HG02571 (cell line): ENCODE results near the gene OPN1SW.

Source experiments
- ATAC-seq: cut with Tn5 transposase; IDR thresholded peaks from one replicate; pipeline ENCODE4 v1.9.1; 2021; ENCODE audit warnings: mild to moderate bottlenecking, moderate library complexity; ENCODE audit not compliant: unreplicated experiment

OPN1SW gene

GRCh38 chr7:128794020-128794419, 18.4 kb upstream of the OPN1SW start:
- ATAC-seq: no peak

DNA sequence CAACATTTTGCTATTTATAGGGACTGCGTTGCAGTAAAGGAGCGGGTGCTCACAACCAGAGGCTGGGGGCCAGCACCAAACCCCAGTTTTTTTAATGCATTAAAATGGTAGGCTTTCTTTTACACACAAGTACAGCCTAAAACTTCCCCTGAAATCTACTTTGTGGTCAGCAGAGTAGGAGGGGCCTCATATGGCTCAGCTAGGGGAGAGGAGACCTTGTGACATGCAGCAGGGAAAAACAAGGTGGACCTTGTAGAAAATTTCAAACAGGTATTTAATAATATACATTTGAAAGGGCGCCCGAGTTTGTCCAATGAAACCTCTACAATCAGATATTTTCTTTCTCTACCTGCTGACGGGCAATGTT, 17.6 kb upstream of the OPN1SW start:
- no peak for ATAC-seq

- no peak for ATAC-seq
Observed at GRCh38 chr7:128792471-128793180, 17.0 kb upstream of the OPN1SW start.

DNA sequence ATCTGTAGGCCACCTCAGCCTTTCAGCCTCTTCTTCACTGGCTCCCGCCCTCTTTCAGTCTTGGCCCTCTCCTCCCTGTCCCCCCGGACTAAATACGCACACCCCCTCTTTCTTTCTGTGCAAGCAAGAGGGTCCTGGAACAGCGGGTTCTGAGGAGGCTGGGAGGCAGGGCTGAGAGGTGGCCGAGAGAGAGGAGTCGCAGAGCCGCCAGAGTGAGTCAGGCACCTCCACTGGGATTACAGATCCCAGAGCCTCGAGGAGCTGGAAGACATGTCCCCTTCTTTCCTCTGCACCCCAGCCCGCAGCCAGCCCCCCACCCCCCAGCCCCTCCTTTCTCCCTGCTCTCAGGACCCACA, 16.4 kb upstream of the OPN1SW start:
- ATAC-seq: no peak

DNA sequence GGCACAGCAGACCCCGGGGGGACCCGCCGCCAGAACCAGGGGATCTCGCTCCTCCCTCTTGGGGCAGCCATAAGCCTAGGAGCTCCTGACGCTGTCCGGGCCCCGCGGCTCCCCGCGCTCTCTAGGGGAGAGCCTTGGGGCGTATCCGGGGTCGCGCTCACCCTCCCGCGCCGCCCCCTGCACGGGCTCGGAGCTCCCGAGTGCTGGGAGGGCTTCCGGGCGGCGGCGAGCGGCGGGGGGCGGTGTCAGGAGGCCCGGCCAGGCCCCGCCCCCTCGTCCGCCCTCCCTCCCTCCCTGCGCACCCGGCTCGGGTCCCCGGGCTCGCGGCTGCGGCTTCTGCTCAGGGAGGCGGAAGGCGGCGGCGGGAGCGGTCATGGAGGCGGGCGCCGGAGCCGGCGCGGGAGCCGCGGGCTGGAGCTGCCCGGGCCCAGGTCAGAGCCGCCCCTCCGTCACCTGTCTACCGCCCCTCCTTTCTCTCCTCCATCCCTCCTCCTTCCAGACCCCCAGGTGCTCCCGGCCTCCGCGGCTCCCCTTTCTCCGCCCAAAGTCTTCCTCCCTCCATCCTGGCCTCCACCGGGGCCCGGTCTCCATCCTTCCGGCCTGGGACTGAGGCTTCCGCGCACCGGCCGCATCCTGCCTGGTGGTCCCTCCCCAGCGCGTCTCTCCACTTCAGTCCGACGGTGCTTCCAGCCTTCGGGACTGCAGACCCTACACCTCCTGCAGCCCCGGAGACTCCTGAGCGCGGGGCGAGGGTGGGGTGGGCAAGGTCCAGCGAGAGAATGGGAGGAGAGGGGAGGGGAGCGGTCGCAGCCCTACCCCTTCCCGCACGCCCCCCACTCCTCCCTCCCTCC, 15.8 kb upstream of the OPN1SW start, which contains the start of gene CCDC136:
CCDC136 (plus strand) TSS at position 848 of the 851 bp plus-strand sequence. CDS start 444 bp downstream, outside the sequence.
- ATAC-seq: peak; percentile 72

GRCh38 chr7:128790315-128791041, 14.9 kb upstream of the OPN1SW start:
- ATAC-seq: no peak

DNA sequence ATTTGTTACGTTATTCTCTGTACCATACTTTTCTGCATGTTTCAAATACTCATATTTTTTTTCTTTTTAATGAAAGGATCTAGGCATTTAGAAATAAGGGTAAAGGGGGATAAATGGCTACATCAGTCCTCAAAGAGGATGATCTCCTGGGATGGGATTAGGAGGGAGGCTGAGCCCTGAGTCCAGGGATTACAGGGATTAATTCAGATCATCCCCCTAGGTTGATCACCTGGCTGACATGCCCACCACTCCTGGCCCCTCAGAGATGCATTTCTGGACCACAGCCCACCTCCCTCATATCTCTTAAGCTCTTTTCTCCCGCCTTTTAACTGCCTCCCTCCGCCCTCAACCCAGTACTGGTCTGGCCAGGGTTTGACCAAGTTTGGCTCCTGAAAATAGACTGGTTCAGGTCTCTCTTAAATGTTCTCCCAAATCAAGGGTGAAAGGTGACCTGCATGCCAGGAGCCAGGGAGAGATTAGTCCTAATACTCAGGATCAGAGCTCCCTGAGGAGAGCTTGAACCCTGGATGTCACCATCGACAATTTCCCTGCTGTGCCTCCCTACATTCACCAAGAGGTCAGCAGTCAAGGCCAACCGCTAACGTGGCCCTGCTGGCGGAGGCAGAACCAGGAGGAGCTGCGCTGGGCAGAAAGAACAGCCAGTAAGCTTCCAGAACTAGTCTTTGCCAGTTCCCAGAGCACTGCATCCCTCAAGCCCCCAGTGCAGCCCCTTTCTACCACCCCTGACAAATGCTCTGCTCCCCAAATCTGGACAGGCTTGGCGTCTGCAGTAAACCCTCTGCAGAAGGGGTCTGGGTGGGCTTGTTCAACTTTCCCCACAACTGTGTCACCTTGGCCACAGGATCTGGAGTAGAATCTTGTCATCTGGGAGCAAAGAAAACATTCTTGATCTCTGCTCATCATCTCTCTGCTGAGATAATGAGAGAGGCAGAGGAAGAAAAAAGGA, 13.1 kb upstream of the OPN1SW start:
- ATAC-seq: no peak

DNA sequence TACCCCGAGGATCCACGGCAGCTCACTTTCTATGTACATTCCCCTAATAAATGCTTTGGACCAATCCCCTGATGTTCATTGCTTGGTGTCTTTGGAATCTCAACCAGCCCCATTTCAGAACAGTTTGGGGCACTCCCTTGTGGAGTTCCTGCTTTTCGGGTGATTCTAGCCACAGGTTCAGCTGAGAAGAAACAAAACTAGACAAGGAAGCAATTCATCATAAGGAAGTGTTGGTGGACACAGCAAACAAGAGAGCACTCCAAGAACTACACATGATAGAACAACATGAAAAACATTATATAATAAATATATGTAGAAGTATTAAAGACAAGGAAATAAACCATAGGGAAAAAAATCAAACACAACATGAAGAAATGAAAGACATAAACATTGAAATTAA, 10.1 kb upstream of the OPN1SW start:
- ATAC-seq: no peak

- ATAC-seq: no peak
Observed at GRCh38 chr7:128783143-128783861, 7.7 kb upstream of the OPN1SW start.

GRCh38 chr7:128781851-128782250, 6.3 kb upstream of the OPN1SW start:
- no peak for ATAC-seq

- ATAC-seq: no peak
Observed at GRCh38 chr7:128781126-128781525, 5.5 kb upstream of the OPN1SW start.

GRCh38 chr7:128778946-128779345, 3.4 kb upstream of the OPN1SW start:
- no peak for ATAC-seq

- no peak for ATAC-seq
Observed at GRCh38 chr7:128777156-128778123, 1.8 kb upstream of the OPN1SW start.

DNA sequence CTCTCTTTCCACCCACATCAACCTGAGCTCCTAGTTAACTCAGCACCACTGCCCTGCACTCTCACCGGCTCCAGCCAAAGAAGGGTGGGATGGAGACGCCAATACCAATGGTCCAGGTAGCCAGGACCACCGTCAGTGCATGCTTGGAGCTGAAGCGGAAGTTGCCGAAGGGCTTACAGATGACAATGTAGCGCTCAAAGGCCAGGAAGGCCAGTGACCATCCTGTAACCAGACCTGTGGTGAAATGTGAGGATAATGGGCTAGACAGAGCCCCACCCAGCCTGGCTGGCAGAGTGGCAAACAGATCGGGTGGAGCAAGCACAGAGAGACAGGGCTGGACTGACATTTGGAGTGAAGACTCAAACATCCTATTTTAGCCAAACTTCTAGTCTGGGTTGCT, 673 bp downstream of the OPN1SW start:
- no peak for ATAC-seq

DNA sequence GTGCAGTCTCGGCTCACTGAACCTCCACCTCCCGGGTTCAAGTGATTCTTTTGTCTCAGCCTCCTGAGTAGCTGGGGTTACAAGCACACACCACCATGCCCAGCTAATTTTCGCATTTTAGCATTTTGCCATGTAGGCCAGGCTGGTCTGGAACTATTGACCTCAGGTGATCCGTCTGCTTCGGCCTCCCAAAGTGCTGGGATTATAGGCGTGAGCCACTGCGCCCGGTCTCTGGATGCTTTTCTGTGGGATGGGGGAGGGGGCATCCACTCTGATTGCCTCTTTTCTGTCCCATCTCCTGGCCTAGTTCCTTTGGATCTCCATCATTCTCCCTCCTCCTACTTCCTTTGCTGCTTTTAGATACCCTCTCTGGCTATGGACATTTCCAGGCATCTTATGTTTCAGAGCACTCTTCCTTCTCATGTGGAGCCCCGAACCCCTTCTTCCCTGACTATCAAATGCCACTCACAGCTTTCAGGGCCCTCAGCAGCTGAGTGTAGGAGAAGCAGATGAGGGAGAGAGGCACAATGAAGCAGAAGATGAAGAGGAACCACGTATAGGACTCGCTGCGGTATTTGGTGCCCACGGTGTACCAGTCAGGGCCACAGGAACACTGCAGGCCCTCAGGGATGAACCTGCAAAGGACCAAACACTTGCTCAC, 1.4 kb downstream of the OPN1SW start:
- no peak for ATAC-seq

GRCh38 chr7:128773604-128774003, 2.0 kb downstream of the OPN1SW start:
- ATAC-seq: no peak

GRCh38 chr7:128770233-128770632, 5.4 kb downstream of the OPN1SW start:
- ATAC-seq: no peak

GRCh38 chr7:128767475-128768110, 8.0 kb downstream of the OPN1SW start:
- ATAC-seq: no peak
